ENCODE measurements around the gene PAPSS1. TPM values are rescaled to one million over a fixed set of nuclear protein-coding genes. Genes with fewer than 3 reads are reported as not detected.

PAPSS1 gene
- total and polyA plus RNA-seq, 9 of the 15 experiments (the other 6 are each of a cell fraction or from before 2014, with no cell fraction given) = 21.1 to 53.9 (median 41.9) TPM

DNA sequence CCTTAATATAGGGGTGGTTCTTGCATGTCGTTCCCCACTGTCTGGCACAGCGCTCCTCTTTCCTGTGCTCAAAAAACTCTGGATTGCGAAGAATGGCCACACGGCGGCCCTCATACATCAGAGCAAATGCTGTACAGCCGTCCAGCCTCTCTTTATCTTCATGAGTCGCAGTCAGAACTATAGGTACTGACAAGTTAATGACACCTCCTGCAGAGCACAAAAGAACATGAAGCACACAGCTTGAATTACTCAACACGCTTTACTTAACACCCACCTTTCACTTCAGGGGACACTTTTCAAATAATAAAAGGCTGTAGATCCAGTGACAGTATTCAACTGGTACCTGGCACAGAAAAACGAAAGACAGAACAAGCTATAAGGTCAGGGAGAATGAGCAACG, 65.3 kb downstream of the PAPSS1 start (continued):
- peak; percentile 13 to 30 (median 30); a peak in 1 of 6 replicates for TF ChIP-seq CTCF (IDR thresholded peaks at IDR 0.05 in 2 of 3, conservative IDR thresholded peaks at IDR 0.05 in 1 of 3; ENCODE audit: insufficient read depth in 2 of 3, low read depth in 1 of 3, low read length in 3 of 3)
- TF ChIP-seq NCOR1 (IDR thresholded peaks at IDR 0.05) = no peak
- peak in 1 of 2 experiments; percentile 46; a peak in 2 of 4 replicates for TF ChIP-seq RAD21 (CRISPR knock-in tag; conservative IDR thresholded peaks at IDR 0.05 in 1 of 2, IDR thresholded peaks at IDR 0.05 in 1 of 2)
- peak; percentile 28 for TF ChIP-seq MEIS2 (IDR thresholded peaks at IDR 0.05; ENCODE audit: partially characterized antibody)
- TF ChIP-seq GTF2A2 (tag; IDR thresholded peaks at IDR 0.05) = no peak
- TF ChIP-seq, protein P1, sequence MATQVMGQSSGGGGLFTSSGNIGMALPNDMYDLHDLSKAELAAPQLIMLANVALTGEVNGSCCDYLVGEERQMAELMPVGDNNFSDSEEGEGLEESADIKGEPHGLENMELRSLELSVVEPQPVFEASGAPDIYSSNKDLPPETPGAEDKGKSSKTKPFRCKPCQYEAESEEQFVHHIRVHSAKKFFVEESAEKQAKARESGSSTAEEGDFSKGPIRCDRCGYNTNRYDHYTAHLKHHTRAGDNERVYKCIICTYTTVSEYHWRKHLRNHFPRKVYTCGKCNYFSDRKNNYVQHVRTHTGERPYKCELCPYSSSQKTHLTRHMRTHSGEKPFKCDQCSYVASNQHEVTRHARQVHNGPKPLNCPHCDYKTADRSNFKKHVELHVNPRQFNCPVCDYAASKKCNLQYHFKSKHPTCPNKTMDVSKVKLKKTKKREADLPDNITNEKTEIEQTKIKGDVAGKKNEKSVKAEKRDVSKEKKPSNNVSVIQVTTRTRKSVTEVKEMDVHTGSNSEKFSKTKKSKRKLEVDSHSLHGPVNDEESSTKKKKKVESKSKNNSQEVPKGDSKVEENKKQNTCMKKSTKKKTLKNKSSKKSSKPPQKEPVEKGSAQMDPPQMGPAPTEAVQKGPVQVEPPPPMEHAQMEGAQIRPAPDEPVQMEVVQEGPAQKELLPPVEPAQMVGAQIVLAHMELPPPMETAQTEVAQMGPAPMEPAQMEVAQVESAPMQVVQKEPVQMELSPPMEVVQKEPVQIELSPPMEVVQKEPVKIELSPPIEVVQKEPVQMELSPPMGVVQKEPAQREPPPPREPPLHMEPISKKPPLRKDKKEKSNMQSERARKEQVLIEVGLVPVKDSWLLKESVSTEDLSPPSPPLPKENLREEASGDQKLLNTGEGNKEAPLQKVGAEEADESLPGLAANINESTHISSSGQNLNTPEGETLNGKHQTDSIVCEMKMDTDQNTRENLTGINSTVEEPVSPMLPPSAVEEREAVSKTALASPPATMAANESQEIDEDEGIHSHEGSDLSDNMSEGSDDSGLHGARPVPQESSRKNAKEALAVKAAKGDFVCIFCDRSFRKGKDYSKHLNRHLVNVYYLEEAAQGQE (IDR thresholded peaks at IDR 0.05; ENCODE audit: borderline replicate concordance) = no peak
- TF ChIP-seq, protein P1 (CRISPR knock-in tag; IDR thresholded peaks at IDR 0.05; ENCODE audit: low read depth) = no peak
- TF ChIP-seq, protein P2, sequence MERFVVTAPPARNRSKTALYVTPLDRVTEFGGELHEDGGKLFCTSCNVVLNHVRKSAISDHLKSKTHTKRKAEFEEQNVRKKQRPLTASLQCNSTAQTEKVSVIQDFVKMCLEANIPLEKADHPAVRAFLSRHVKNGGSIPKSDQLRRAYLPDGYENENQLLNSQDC (CRISPR knock-in tag; IDR thresholded peaks at IDR 0.05) = no peak
- TF ChIP-seq, protein P3, sequence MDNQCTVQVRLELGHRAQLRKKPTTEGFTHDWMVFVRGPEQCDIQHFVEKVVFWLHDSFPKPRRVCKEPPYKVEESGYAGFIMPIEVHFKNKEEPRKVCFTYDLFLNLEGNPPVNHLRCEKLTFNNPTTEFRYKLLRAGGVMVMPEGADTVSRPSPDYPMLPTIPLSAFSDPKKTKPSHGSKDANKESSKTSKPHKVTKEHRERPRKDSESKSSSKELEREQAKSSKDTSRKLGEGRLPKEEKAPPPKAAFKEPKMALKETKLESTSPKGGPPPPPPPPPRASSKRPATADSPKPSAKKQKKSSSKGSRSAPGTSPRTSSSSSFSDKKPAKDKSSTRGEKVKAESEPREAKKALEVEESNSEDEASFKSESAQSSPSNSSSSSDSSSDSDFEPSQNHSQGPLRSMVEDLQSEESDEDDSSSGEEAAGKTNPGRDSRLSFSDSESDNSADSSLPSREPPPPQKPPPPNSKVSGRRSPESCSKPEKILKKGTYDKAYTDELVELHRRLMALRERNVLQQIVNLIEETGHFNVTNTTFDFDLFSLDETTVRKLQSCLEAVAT (IDR thresholded peaks at IDR 0.05) = no peak
- TF ChIP-seq ZNF57 (CRISPR knock-in tag; IDR thresholded peaks at IDR 0.05) = no peak
- TF ChIP-seq ZNF232 (CRISPR knock-in tag; IDR thresholded peaks at IDR 0.05) = no peak
- no peak for TF ChIP-seq CHD1 (IDR thresholded peaks at IDR 0.05; ENCODE audit: low read length)
- TF ChIP-seq DEAF1 (CRISPR knock-in tag; IDR thresholded peaks at IDR 0.05) = no peak

Data from K562 (cell line).